CD14-positive monocyte (primary cell): ENCODE data around the gene SNRNP200. TPM values are rescaled to one million over a fixed set of nuclear protein-coding genes. Genes with fewer than 3 reads are reported as not detected.

ENCODE experiments used
- DNase-seq, 3 donors: peaks; one replicate each; pipeline ENCODE4 v3.0.0-alpha.2; 2011 to 2022
- H2AFZ ChIP-seq: 2 replicates; pipeline ENCODE4 v1.6.0; 2012; ENCODE audit warnings: mild to moderate bottlenecking, low read depth, low read length, inconsistent platforms; ENCODE audit not compliant: insufficient read depth, poor library complexity, severe bottlenecking
- H3K27ac ChIP-seq, 2 donors: 1 replicate in 1 of 2; 2 replicates in 1 of 2; pipeline ENCODE4 v1.5.1; 2012 to 2013; ENCODE audit warnings: low read length in 2 of 2, control low read depth in 1 of 2, inconsistent platforms in 1 of 2, low read depth in 1 of 2, mild to moderate bottlenecking in 1 of 2
- H3K27me3 ChIP-seq, 2 donors: one replicate each; pipeline versions ENCODE4 v1.6.0 to v1.6.1; 2011 to 2013; ENCODE audit warnings: low read length in 2 of 2; ENCODE audit not compliant: control insufficient read depth in 2 of 2, insufficient read depth in 2 of 2
- H3K36me3 ChIP-seq, 2 donors: replicated peaks in 1 of 2; 1 replicate in 1 of 2; 2 replicates in 1 of 2; pipeline versions ENCODE4 v1.5.1 to v1.6.1; 2012 to 2013; ENCODE audit warnings: low read length in 2 of 2, control low read depth in 1 of 2, inconsistent platforms in 1 of 2, mild to moderate bottlenecking in 1 of 2; ENCODE audit not compliant: insufficient read depth in 2 of 2, control insufficient read depth in 1 of 2
- H3K4me1 ChIP-seq, 2 donors: 1 replicate in 1 of 2; 2 replicates in 1 of 2; pipeline versions ENCODE4 v1.5.1 to v1.6.1; 2012 to 2013; ENCODE audit warnings: low read length in 2 of 2, control low read depth in 1 of 2, inconsistent platforms in 1 of 2, mild to moderate bottlenecking in 1 of 2, moderate library complexity in 1 of 2; ENCODE audit not compliant: insufficient read depth in 2 of 2, control insufficient read depth in 1 of 2
- H3K4me2 ChIP-seq: replicated peaks from 2 replicates; pipeline ENCODE3; 2012; ENCODE audit warnings: low read length, moderate library complexity, mild to moderate bottlenecking; ENCODE audit not compliant: poor library complexity, severe bottlenecking; ENCODE audit errors: extremely low read depth
- H3K4me3 ChIP-seq, 3 experiments: fragments of 200-600 bp in 1 of 3; sonication (generic) in 1 of 3; replicated peaks in 1 of 3; 1 replicate in 2 of 3; 2 replicates in 1 of 3; pipeline ENCODE4 v1.5.1; 2011 to 2013; ENCODE audit warnings: low read length in 3 of 3, mild to moderate bottlenecking in 3 of 3, control low read depth in 2 of 3, low read depth in 2 of 3, inconsistent platforms in 1 of 3, moderate library complexity in 1 of 3
- H3K79me2 ChIP-seq: 2 replicates; pipeline ENCODE4 v1.6.0; 2012; ENCODE audit warnings: mild to moderate bottlenecking, control low read depth, inconsistent platforms, low read length, moderate library complexity; ENCODE audit not compliant: insufficient read depth
- H3K9ac ChIP-seq: 2 replicates; pipeline ENCODE4 v1.6.0; 2017; ENCODE audit warnings: low read length, mild to moderate bottlenecking; ENCODE audit not compliant: insufficient read depth, poor library complexity, severe bottlenecking
- H3K9me3 ChIP-seq, 2 donors: replicated peaks in 1 of 2; 1 replicate in 1 of 2; 2 replicates in 1 of 2; pipeline versions ENCODE4 v1.5.1 to v1.6.1; 2012 to 2013; ENCODE audit warnings: low read length in 2 of 2, control low read depth in 1 of 2; ENCODE audit not compliant: control insufficient read depth in 1 of 2, insufficient read depth in 1 of 2
- H4K20me1 ChIP-seq: 2 replicates; pipeline ENCODE4 v1.6.0; 2012; ENCODE audit warnings: mild to moderate bottlenecking, low read length, control low read depth, moderate library complexity; ENCODE audit not compliant: insufficient read depth
- H3K27ac Mint-ChIP-seq, 7 donors: one replicate each; pipeline ENCODE4 v1.8.0; 2020; ENCODE audit warnings: mild to moderate bottlenecking in 7 of 7, mixed read lengths in 7 of 7, moderate library complexity in 6 of 7, inconsistent platforms in 2 of 7
- H3K27me3 Mint-ChIP-seq, 3 donors: one replicate each; pipeline ENCODE4 v1.8.0; 2021 to 2022; ENCODE audit warnings: low read depth in 3 of 3, mild to moderate bottlenecking in 3 of 3, mixed read lengths in 3 of 3, moderate library complexity in 3 of 3, inconsistent platforms in 1 of 3
- H3K36me3 Mint-ChIP-seq, 2 donors: one replicate each; pipeline ENCODE4 v1.8.0; 2020; ENCODE audit warnings: mixed read lengths in 2 of 2, inconsistent platforms in 1 of 2, mild to moderate bottlenecking in 1 of 2
- H3K4me1 Mint-ChIP-seq: one replicate; pipeline ENCODE4 v1.8.0; 2020; ENCODE audit warnings: mild to moderate bottlenecking, mixed read lengths
- H3K4me3 Mint-ChIP-seq, 2 donors: one replicate each; pipeline ENCODE4 v1.8.0; 2020; ENCODE audit warnings: mild to moderate bottlenecking in 2 of 2, mixed read lengths in 2 of 2, moderate library complexity in 1 of 2
- H3K9me3 Mint-ChIP-seq, 7 donors: one replicate each; pipeline ENCODE4 v1.8.0; 2020 to 2022; ENCODE audit warnings: mixed read lengths in 7 of 7, mild to moderate bottlenecking in 6 of 7, moderate library complexity in 6 of 7, inconsistent platforms in 2 of 7
- WGBS: methylation state at CpG from one replicate; pipeline ENCODE4 v1.1.5; 2013; ENCODE audit warnings: missing lambda C conversion rate; ENCODE audit not compliant: insufficient coverage; 5-methylcytosine and 5-hydroxymethylcytosine counted together
- intact Hi-C, 2 donors: fragments of 100-400 bp; cut with micrococcal nuclease; formaldehyde crosslinking; loops; one replicate each; pipeline versions ENCODE4 v1.15.0 to v1.15.1; 2023
- polyA plus RNA-seq, 3 donors: library from polyadenylated mRNA; depleted of rRNA in 1 of 3; unstranded in 2 of 3; stranded (reverse) in 1 of 3; fragments of 300-500 nt in 2 of 3; fragments of >200 nt in 1 of 3; fragmentation: Illumina TruSeq in 2 of 3; gene quantifications; 1 replicate in 2 of 3; 2 replicates in 1 of 3; pipeline ENCODE4 v1.2.3, GENCODE V29; 2012 to 2021
- TF ChIP-seq, protein P1 (sequence below): fragments of 200-600 bp; IDR thresholded peaks from one replicate; pipeline ENCODE4 v1.8.0; 2022; ENCODE audit warnings: antibody characterized with exemption, mild to moderate bottlenecking

SNRNP200 gene
- polyA plus RNA-seq, 3 donors, result 27.2 to 122 (median 36.1) TPM

DNA sequence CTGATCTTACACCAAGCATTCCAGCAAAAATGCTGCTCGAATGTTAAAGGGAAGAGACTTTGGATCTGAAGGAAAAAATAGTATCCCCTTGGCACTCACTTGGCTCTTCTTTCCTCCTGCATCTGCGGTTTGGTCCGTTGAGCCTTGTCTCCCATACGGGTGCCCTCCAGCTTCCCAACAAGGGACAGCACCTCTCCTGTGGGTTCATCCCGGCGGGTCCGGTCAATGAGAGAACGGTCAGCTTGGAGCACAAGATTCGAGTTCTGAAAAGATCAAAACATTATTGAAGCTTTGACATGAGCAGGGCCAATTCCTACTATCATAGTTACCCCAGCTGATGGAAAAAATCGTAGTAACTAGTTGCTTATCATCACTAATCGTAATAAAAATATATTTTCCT lies 740 bp downstream of the SNRNP200 start:
- no peaks in the 10 kb centered on the region for H3K9me3 Mint-ChIP-seq
- no peak for DNase-seq
- peaks cover 0 to 3% (median 0%) of the 10 kb centered on the region in 3 donors for H3K27me3 Mint-ChIP-seq
- H3K4me1 ChIP-seq, result peaks cover 13 to 19% of the 10 kb centered on the region in 2 donors
- H3K9me3 ChIP-seq, result no peaks in the 10 kb centered on the region
- peak overlapping the region; percentile 83 for H3K9ac ChIP-seq
- peak overlapping the region in 1 of 2 donors; percentile 90 for H3K27ac ChIP-seq
- no peaks in the 10 kb centered on the region for H3K27me3 ChIP-seq
- WGBS, result 81% methylated on average over 7 of the region's 11 CpGs
- peak overlapping the region in 6 of 7 donors; percentile 7 to 98 (median 76) for H3K27ac Mint-ChIP-seq
- TF ChIP-seq, protein P1, sequence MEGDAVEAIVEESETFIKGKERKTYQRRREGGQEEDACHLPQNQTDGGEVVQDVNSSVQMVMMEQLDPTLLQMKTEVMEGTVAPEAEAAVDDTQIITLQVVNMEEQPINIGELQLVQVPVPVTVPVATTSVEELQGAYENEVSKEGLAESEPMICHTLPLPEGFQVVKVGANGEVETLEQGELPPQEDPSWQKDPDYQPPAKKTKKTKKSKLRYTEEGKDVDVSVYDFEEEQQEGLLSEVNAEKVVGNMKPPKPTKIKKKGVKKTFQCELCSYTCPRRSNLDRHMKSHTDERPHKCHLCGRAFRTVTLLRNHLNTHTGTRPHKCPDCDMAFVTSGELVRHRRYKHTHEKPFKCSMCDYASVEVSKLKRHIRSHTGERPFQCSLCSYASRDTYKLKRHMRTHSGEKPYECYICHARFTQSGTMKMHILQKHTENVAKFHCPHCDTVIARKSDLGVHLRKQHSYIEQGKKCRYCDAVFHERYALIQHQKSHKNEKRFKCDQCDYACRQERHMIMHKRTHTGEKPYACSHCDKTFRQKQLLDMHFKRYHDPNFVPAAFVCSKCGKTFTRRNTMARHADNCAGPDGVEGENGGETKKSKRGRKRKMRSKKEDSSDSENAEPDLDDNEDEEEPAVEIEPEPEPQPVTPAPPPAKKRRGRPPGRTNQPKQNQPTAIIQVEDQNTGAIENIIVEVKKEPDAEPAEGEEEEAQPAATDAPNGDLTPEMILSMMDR, result no peak
- peaks cover 32% of the 10 kb centered on the region for H3K4me1 Mint-ChIP-seq
- H2AFZ ChIP-seq, result peak overlapping the region; percentile 96
- peaks cover 53% of the 10 kb centered on the region for H3K79me2 ChIP-seq
- peaks cover 43 to 49% of the 10 kb centered on the region in 2 donors for H3K36me3 ChIP-seq
- H3K4me3 ChIP-seq, result peak overlapping the region; percentile 83 to 97 (median 93)
- H3K36me3 Mint-ChIP-seq, result peaks cover 43 to 45% of the 10 kb centered on the region in 2 donors
- peak overlapping the region in 1 of 2 donors; percentile 98 for H3K4me3 Mint-ChIP-seq
- intact Hi-C loops, result loop anchor here (2.0 to 5.0 kb wide), 2 partner anchors 32 to 37 kb away; partner anchors contain the start of genes CIAO1 (in 2 of the 2) and TMEM127 (in 2 of the 2)
- H3K4me2 ChIP-seq, result peak overlapping the region; percentile 93
- peaks cover 10% of the 10 kb centered on the region for H4K20me1 ChIP-seq

DNA sequence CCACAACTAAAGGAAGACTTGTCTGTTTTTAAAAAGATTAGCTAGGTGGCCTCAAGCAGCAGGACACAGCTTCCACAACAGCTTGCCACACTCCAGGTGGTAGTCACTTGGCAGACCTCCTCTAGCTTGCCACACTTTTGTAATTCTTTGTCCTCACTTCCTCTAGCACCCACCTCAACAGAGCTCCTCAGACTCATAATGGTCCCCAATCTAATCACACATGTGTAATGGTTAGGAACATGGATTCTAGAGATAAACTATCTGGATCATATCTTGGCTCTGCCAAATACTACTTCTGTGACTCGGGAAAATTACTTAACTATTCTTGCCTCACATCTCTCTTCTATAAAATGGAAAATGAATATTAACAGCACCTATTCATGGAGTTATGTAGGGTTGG lies 3.5 kb downstream of the SNRNP200 start:
- H3K36me3 ChIP-seq, result peaks cover 71 to 77% of the 10 kb centered on the region in 2 donors
- Mint-ChIP-seq H3K27ac (no peak overlapping the region), H3K4me1 (peaks cover 30% of the 10 kb centered on the region), H3K4me3 (no peak overlapping the region), H3K9me3 (no peaks in the 10 kb centered on the region), H3K27me3 (peaks cover 0 to 3% (median 0%) of the 10 kb centered on the region in 3 donors), H3K36me3 (peaks cover 71 to 72% of the 10 kb centered on the region in 2 donors)
- no CpG with 5 or more reads among the region's 1 CpG for WGBS
- no peak overlapping the region for H3K4me2 ChIP-seq
- no peaks in the 10 kb centered on the region for H3K27me3 ChIP-seq
- DNase-seq, result no peak
- H3K4me1 ChIP-seq, result peaks cover 13 to 19% of the 10 kb centered on the region in 2 donors
- peaks cover 10% of the 10 kb centered on the region for H4K20me1 ChIP-seq
- H2AFZ ChIP-seq, result no peak overlapping the region
- intact Hi-C loops, result loop anchor here in 1 of 2 donors (5.0 kb wide), 1 partner anchor 35 kb away; the partner anchor contains the start of genes CIAO1 and TMEM127
- TF ChIP-seq, protein P1, result no peak
- H3K79me2 ChIP-seq, result peaks cover 53% of the 10 kb centered on the region
- H3K4me3 ChIP-seq, result no peak overlapping the region
- H3K9ac ChIP-seq, result no peak overlapping the region
- H3K27ac ChIP-seq, result no peak overlapping the region
- H3K9me3 ChIP-seq, result no peaks in the 10 kb centered on the region
